Gastrocnemius medialis (tissue), 4 donors: ENCODE data around the gene TTC28.

Experiments used
- POLR2A ChIP-seq, 2 donors: fragments of 450-650 bp; IDR thresholded peaks; one replicate each; pipeline ENCODE4 v1.6.1; 2017; ENCODE audit warnings: antibody characterized with exemption in 2 of 2, mild to moderate bottlenecking in 2 of 2, moderate library complexity in 2 of 2
- TF ChIP-seq, protein P1 (sequence below), 5 experiments: fragments of 450-650 bp in 3 of 5; fragments of 200-600 bp in 2 of 5; sonication (generic) in 2 of 5; IDR thresholded peaks in 4 of 5; conservative IDR thresholded peaks in 1 of 5; 1 replicate in 4 of 5; 2 replicates in 1 of 5; pipeline ENCODE4 v1.5.1; 2016 to 2019; ENCODE audit warnings: antibody characterized with exemption in 5 of 5, mild to moderate bottlenecking in 3 of 5, moderate library complexity in 3 of 5

DNA sequence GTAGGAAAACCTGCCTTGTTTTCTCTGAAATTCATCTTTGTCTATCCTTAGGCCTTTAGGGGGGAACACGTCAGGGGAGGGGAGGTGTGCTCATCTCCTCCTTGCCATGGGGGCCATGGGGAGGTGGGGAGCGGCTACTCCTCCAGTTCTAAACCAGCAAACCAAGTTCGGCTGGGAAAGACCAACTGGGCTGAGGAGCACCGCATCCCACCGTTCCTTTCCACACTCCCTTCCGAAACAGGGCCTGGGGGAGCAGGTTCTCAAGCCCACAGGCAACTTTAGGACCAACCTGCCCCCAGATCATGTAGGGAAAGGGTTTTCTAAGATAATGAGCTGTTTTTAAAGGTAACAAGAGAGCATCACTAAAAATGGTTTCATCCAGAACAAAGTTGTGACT, 683.1 kb downstream of the TTC28 start:
- TF ChIP-seq, protein P1, sequence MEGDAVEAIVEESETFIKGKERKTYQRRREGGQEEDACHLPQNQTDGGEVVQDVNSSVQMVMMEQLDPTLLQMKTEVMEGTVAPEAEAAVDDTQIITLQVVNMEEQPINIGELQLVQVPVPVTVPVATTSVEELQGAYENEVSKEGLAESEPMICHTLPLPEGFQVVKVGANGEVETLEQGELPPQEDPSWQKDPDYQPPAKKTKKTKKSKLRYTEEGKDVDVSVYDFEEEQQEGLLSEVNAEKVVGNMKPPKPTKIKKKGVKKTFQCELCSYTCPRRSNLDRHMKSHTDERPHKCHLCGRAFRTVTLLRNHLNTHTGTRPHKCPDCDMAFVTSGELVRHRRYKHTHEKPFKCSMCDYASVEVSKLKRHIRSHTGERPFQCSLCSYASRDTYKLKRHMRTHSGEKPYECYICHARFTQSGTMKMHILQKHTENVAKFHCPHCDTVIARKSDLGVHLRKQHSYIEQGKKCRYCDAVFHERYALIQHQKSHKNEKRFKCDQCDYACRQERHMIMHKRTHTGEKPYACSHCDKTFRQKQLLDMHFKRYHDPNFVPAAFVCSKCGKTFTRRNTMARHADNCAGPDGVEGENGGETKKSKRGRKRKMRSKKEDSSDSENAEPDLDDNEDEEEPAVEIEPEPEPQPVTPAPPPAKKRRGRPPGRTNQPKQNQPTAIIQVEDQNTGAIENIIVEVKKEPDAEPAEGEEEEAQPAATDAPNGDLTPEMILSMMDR (IDR thresholded peaks at IDR 0.05 in 4 of 5, conservative IDR thresholded peaks at IDR 0.05 in 1 of 5), result no peak
- TF ChIP-seq POLR2A (IDR thresholded peaks at IDR 0.05), result no peak
